HG02610 (cell line): ENCODE measurements around the gene CDIP1.

Experiments used
- ATAC-seq: cut with Tn5 transposase; IDR thresholded peaks from one replicate; pipeline ENCODE4 v1.9.1; 2021; ENCODE audit warnings: mild to moderate bottlenecking, moderate library complexity; ENCODE audit not compliant: unreplicated experiment

CDIP1 gene

GRCh38 chr16:4460936-4461249 lies 77.7 kb downstream of the CDIP1 start:
- no peak for ATAC-seq
